Skeletal muscle tissue (tissue), 4 donors: ENCODE data around the gene CDH23. TPM values are rescaled to one million over a fixed set of nuclear protein-coding genes. Genes with fewer than 3 reads are reported as not detected.

Source experiments
- H3K27ac ChIP-seq: one replicate; pipeline ENCODE4 v1.7.0; 2013; ENCODE audit warnings: mild to moderate bottlenecking, low read depth, low read length, inconsistent platforms
- H3K27me3 ChIP-seq, 3 donors: one replicate each; pipeline ENCODE4 v1.7.0; 2013; ENCODE audit warnings: low read length in 3 of 3; ENCODE audit not compliant: control insufficient read depth in 3 of 3, insufficient read depth in 3 of 3
- H3K36me3 ChIP-seq, 3 donors: one replicate each; pipeline ENCODE4 v1.7.0; 2013; ENCODE audit warnings: low read length in 3 of 3; ENCODE audit not compliant: control insufficient read depth in 3 of 3, insufficient read depth in 3 of 3
- H3K4me1 ChIP-seq, 3 donors: one replicate each; pipeline ENCODE4 v1.7.0; 2013; ENCODE audit warnings: low read length in 3 of 3, mild to moderate bottlenecking in 3 of 3; ENCODE audit not compliant: control insufficient read depth in 3 of 3, insufficient read depth in 3 of 3
- H3K4me3 ChIP-seq, 3 donors: one replicate each; pipeline ENCODE4 v1.7.0; 2013; ENCODE audit warnings: low read length in 3 of 3
- H3K9ac ChIP-seq, 3 donors: one replicate each; pipeline ENCODE4 v1.7.0; 2013; ENCODE audit warnings: low read length in 3 of 3, mild to moderate bottlenecking in 3 of 3, moderate library complexity in 2 of 3, low read depth in 1 of 3
- H3K9me3 ChIP-seq, 3 donors: one replicate each; pipeline ENCODE4 v1.7.0; 2013; ENCODE audit warnings: low read length in 3 of 3; ENCODE audit not compliant: control insufficient read depth in 3 of 3
- total RNA-seq: library from RNA; depleted of rRNA; stranded (reverse); fragments of >200 nt; gene quantifications from one replicate; pipeline ENCODE4 v1.2.3, GENCODE V29; 2014
- donor health status: Osteomylitis.

Gene CDH23
- total RNA-seq, 1 donor from 2014 or later: 3.7 TPM

DNA sequence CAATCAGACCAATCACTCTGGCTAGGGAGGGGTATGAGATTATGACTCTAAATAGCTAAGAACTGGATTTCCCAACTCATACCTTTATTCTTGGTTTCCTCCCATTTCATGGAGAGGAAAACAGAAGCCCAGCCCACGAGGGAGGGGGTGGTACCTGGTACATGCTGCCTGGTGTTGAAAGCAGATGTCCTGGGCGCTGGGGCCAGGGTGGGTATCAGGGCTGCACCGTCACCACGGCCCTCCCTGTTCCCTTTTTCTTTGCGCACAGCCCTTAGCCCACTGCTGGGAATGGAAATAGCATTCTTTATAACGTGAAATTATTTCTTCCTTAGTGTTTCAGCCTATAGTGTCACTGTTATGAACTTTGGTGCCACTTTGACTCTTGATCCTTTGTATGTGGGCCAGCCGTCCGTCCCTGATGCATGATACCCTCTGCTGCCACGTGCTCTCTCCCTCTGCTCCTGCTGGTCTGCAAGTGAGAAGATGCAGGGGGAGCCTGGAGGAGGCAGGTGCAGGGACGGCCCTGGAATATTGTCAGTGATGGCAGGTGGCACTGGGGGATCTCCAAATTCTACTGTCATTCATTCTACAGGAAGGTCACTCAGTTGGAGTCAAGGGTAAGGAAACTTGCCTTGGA lies 158.5 kb downstream of the CDH23 start:
- H3K27ac ChIP-seq: no peak overlapping the region
- H3K4me1 ChIP-seq: peaks cover 0 to 4% (median 0%) of the 10 kb centered on the region in 3 donors
- H3K27me3 ChIP-seq: no peaks in the 10 kb centered on the region
- H3K4me3 ChIP-seq: no peak overlapping the region
- no peak overlapping the region for H3K9ac ChIP-seq
- no peaks in the 10 kb centered on the region for H3K36me3 ChIP-seq
- no peaks in the 10 kb centered on the region for H3K9me3 ChIP-seq

DNA sequence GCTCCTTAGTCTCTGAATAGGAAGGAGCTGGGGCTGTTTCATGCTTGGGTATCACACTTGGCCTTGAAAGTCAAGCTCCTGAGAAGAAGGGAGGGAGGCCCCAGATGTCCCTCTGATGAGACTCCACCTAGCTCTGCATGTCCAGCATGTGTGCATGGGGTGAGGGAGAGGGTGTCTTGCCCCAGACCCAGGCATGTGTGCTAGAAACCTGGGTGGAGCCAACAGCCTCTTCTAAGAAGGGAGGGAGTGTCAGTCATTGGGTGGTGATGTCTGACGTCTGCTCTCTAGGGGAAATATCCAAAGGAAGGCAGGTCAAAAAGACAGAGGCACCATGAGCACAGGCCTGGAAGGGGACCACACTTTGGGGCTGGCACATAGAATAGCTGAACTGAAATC lies 159.0 kb downstream of the CDH23 start:
- Histone ChIP-seq H3K4me3 (no peak overlapping the region), H3K27ac (no peak overlapping the region), H3K27me3 (no peaks in the 10 kb centered on the region), H3K9ac (no peak overlapping the region), H3K36me3 (no peaks in the 10 kb centered on the region), H3K9me3 (no peaks in the 10 kb centered on the region), H3K4me1 (peaks cover 0 to 4% (median 0%) of the 10 kb centered on the region in 3 donors)

GRCh38 chr10:71558991-71559390 lies 162.3 kb downstream of the CDH23 start:
- H3K27me3 ChIP-seq: peaks cover 0 to 4% (median 0%) of the 10 kb centered on the region in 3 donors
- H3K4me1 ChIP-seq: peaks cover 0 to 4% (median 0%) of the 10 kb centered on the region in 3 donors
- H3K9me3 ChIP-seq: no peaks in the 10 kb centered on the region
- no peak overlapping the region for H3K27ac ChIP-seq
- no peak overlapping the region for H3K9ac ChIP-seq
- no peak overlapping the region for H3K4me3 ChIP-seq
- no peaks in the 10 kb centered on the region for H3K36me3 ChIP-seq

GRCh38 chr10:71561003-71561574 lies 164.4 kb downstream of the CDH23 start:
- H3K4me1 ChIP-seq: no peaks in the 10 kb centered on the region
- H3K4me3 ChIP-seq: no peak overlapping the region
- no peaks in the 10 kb centered on the region for H3K9me3 ChIP-seq
- no peak overlapping the region for H3K9ac ChIP-seq
- peaks cover 0 to 4% (median 0%) of the 10 kb centered on the region in 3 donors for H3K27me3 ChIP-seq
- H3K27ac ChIP-seq: no peak overlapping the region
- no peaks in the 10 kb centered on the region for H3K36me3 ChIP-seq

GRCh38 chr10:71562181-71562580 lies 165.5 kb downstream of the CDH23 start:
- no peak overlapping the region for H3K9ac ChIP-seq
- H3K9me3 ChIP-seq: no peaks in the 10 kb centered on the region
- H3K27ac ChIP-seq: no peak overlapping the region
- no peaks in the 10 kb centered on the region for H3K4me1 ChIP-seq
- H3K4me3 ChIP-seq: no peak overlapping the region
- H3K27me3 ChIP-seq: peaks cover 0 to 4% (median 0%) of the 10 kb centered on the region in 3 donors
- no peaks in the 10 kb centered on the region for H3K36me3 ChIP-seq

- Histone ChIP-seq H3K4me3 (no peak overlapping the region), H3K4me1 (no peaks in the 10 kb centered on the region), H3K9me3 (no peaks in the 10 kb centered on the region), H3K27me3 (peaks cover 0 to 4% (median 0%) of the 10 kb centered on the region in 3 donors), H3K9ac (no peak overlapping the region), H3K36me3 (no peaks in the 10 kb centered on the region), H3K27ac (no peak overlapping the region)
These were observed 166.2 kb downstream of the CDH23 start for GRCh38 chr10:71562904-71563303.

- Histone ChIP-seq H3K36me3 (no peaks in the 10 kb centered on the region), H3K4me3 (no peak overlapping the region), H3K27ac (no peak overlapping the region), H3K9me3 (no peaks in the 10 kb centered on the region), H3K4me1 (no peaks in the 10 kb centered on the region), H3K9ac (no peak overlapping the region), H3K27me3 (peaks cover 0 to 4% (median 0%) of the 10 kb centered on the region in 3 donors)
These were observed 167.6 kb downstream of the CDH23 start for GRCh38 chr10:71564194-71564820.

- Histone ChIP-seq H3K27ac (no peak overlapping the region), H3K27me3 (peaks cover 0 to 4% (median 0%) of the 10 kb centered on the region in 3 donors), H3K4me1 (no peaks in the 10 kb centered on the region), H3K9ac (no peak overlapping the region), H3K9me3 (no peaks in the 10 kb centered on the region), H3K36me3 (no peaks in the 10 kb centered on the region), H3K4me3 (no peak overlapping the region)
These were observed 168.7 kb downstream of the CDH23 start for GRCh38 chr10:71565284-71566000.

- H3K36me3 ChIP-seq: no peaks in the 10 kb centered on the region
- no peak overlapping the region for H3K27ac ChIP-seq
- H3K4me1 ChIP-seq: no peaks in the 10 kb centered on the region
- no peak overlapping the region for H3K9ac ChIP-seq
- H3K27me3 ChIP-seq: peaks cover 0 to 4% (median 0%) of the 10 kb centered on the region in 3 donors
- H3K9me3 ChIP-seq: no peaks in the 10 kb centered on the region
- no peak overlapping the region for H3K4me3 ChIP-seq
These were observed 170.3 kb downstream of the CDH23 start for GRCh38 chr10:71567006-71567405.
